Astrocyte (in vitro differentiated cells and primary cell): Measurements from ENCODE around the gene ITGB1. TPM values are rescaled to one million over a fixed set of nuclear protein-coding genes. Genes with fewer than 3 reads are reported as not detected.

ENCODE experiments used
- DNase-seq: peaks from one replicate; pipeline ENCODE4 v3.0.0-alpha.2; 2010; ENCODE audit warnings: low read depth
- FAIRE-seq: peaks from 2 replicates; lab custom pipeline; 2011; peaks lifted over from hg19 to GRCh38; lab: Jason Lieb, UNC
- H2AFZ ChIP-seq: 2 replicates; pipeline ENCODE4 v1.6.0; 2012; ENCODE audit warnings: low read depth, low read length, inconsistent platforms
- H3K27ac ChIP-seq: 2 replicates; pipeline ENCODE4 v1.5.1; 2011; ENCODE audit warnings: low read depth, low read length, inconsistent platforms
- H3K27me3 ChIP-seq: 2 replicates; pipeline ENCODE4 v1.6.0; 2011; ENCODE audit warnings: low read length, inconsistent platforms; ENCODE audit not compliant: insufficient read depth
- H3K36me3 ChIP-seq: 2 replicates; pipeline ENCODE4 v1.5.1; 2011; ENCODE audit warnings: low read length, inconsistent platforms; ENCODE audit not compliant: insufficient read depth
- H3K4me1 ChIP-seq: 2 replicates; pipeline ENCODE4 v1.5.1; 2011; ENCODE audit warnings: low read length, inconsistent platforms; ENCODE audit not compliant: insufficient read depth
- H3K4me2 ChIP-seq: 2 replicates; pipeline ENCODE4 v1.6.0; 2012; ENCODE audit warnings: low read length, inconsistent platforms
- H3K4me3 ChIP-seq: 2 replicates; pipeline ENCODE4 v1.5.1; 2011; ENCODE audit warnings: low read depth, mild to moderate bottlenecking, low read length, inconsistent platforms; ENCODE audit not compliant: insufficient read depth
- H3K79me2 ChIP-seq: 2 replicates; pipeline ENCODE4 v1.6.0; 2012; ENCODE audit warnings: mild to moderate bottlenecking, low read length, inconsistent platforms; ENCODE audit not compliant: insufficient read depth
- H3K9ac ChIP-seq: 2 replicates; pipeline ENCODE4 v1.6.0; 2012; ENCODE audit warnings: mild to moderate bottlenecking, low read length, inconsistent platforms
- H3K9me3 ChIP-seq: 2 replicates; pipeline ENCODE4 v1.5.1; 2012; ENCODE audit warnings: low read depth, mild to moderate bottlenecking, low read length, inconsistent platforms; ENCODE audit not compliant: insufficient read depth
- H4K20me1 ChIP-seq: 2 replicates; pipeline ENCODE4 v1.6.0; 2012; ENCODE audit warnings: low read length, inconsistent platforms; ENCODE audit not compliant: insufficient read depth
- H3K27ac Mint-ChIP-seq: one replicate; pipeline ENCODE4 v1.8.0; 2021; ENCODE audit warnings: mild to moderate bottlenecking, mixed read lengths; ENCODE audit not compliant: unreplicated experiment
- H3K27me3 Mint-ChIP-seq: one replicate; pipeline ENCODE4 v1.8.0; 2021; ENCODE audit warnings: low read depth, mixed read lengths; ENCODE audit not compliant: unreplicated experiment
- H3K36me3 Mint-ChIP-seq: one replicate; pipeline ENCODE4 v1.8.0; 2021; ENCODE audit warnings: low read depth, mixed read lengths; ENCODE audit not compliant: unreplicated experiment
- H3K4me1 Mint-ChIP-seq: one replicate; pipeline ENCODE4 v1.8.0; 2021; ENCODE audit warnings: low read depth, mixed read lengths; ENCODE audit not compliant: unreplicated experiment
- H3K4me3 Mint-ChIP-seq: one replicate; pipeline ENCODE4 v1.8.0; 2021; ENCODE audit warnings: mild to moderate bottlenecking, moderate library complexity, mixed read lengths; ENCODE audit not compliant: unreplicated experiment
- H3K9me3 Mint-ChIP-seq: one replicate; pipeline ENCODE4 v1.8.0; 2021; ENCODE audit warnings: mild to moderate bottlenecking, mixed read lengths; ENCODE audit not compliant: unreplicated experiment
- EZH2 ChIP-seq: IDR thresholded peaks from 2 replicates; pipeline ENCODE4 v1.6.1; 2012; ENCODE audit warnings: mild to moderate bottlenecking, low read length, inconsistent platforms; ENCODE audit not compliant: insufficient read depth
- total RNA-seq: library from RNA; stranded (reverse); gene quantifications from 2 replicates; pipeline ENCODE4 v1.2.1, GENCODE V29; 2021
- TF ChIP-seq, protein P1 (sequence below): IDR thresholded peaks from 2 replicates; pipeline ENCODE4 v1.5.1; 2011; ENCODE audit warnings: low read depth, mild to moderate bottlenecking, inconsistent platforms, low read length, moderate library complexity; ENCODE audit not compliant: insufficient read depth

ITGB1 gene
- total RNA-seq, 1 donor from 2014 or later, result 2,575 TPM

DNA sequence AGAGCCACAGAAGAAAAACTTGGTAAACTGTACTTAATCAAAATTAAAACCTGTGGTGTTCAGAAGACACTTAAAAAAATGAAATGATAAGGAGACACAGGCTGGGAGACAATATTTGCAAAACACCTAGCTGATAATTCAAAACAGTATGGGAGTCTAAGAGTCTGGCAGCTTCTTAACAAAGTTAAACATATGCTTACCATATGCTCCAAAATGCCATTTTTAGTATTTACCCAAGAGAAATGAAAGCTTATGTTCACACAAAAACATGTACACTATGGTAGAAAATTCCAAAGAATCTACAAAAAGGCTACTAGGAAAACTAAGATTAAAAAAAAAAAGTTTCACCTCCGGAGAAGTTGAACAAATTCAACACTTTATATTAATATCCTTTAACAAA, 48.6 kb downstream of the ITGB1 start:
- H4K20me1 ChIP-seq, result peaks cover 53% of the 10 kb centered on the region
- H3K4me1 ChIP-seq, result no peaks in the 10 kb centered on the region
- no peaks in the 10 kb centered on the region for H3K9me3 Mint-ChIP-seq
- peak overlapping the region; percentile 41 for H3K27ac Mint-ChIP-seq
- H3K36me3 Mint-ChIP-seq, result peaks cover 39% of the 10 kb centered on the region
- H3K4me3 Mint-ChIP-seq, result no peak overlapping the region
- H3K4me1 Mint-ChIP-seq, result peaks cover 38% of the 10 kb centered on the region
- peaks cover 88% of the 10 kb centered on the region for H3K79me2 ChIP-seq
- no peaks in the 10 kb centered on the region for H3K27me3 ChIP-seq
- no peaks in the 10 kb centered on the region for H3K9me3 ChIP-seq
- H3K36me3 ChIP-seq, result peaks cover 71% of the 10 kb centered on the region
- no peak overlapping the region for H3K4me2 ChIP-seq
- H3K4me3 ChIP-seq, result no peak overlapping the region
- TF ChIP-seq, protein P1, sequence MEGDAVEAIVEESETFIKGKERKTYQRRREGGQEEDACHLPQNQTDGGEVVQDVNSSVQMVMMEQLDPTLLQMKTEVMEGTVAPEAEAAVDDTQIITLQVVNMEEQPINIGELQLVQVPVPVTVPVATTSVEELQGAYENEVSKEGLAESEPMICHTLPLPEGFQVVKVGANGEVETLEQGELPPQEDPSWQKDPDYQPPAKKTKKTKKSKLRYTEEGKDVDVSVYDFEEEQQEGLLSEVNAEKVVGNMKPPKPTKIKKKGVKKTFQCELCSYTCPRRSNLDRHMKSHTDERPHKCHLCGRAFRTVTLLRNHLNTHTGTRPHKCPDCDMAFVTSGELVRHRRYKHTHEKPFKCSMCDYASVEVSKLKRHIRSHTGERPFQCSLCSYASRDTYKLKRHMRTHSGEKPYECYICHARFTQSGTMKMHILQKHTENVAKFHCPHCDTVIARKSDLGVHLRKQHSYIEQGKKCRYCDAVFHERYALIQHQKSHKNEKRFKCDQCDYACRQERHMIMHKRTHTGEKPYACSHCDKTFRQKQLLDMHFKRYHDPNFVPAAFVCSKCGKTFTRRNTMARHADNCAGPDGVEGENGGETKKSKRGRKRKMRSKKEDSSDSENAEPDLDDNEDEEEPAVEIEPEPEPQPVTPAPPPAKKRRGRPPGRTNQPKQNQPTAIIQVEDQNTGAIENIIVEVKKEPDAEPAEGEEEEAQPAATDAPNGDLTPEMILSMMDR, result no peak
- no peak for TF ChIP-seq EZH2
- no peak overlapping the region for H3K27ac ChIP-seq
- no peaks in the 10 kb centered on the region for H3K27me3 Mint-ChIP-seq
- no peak overlapping the region for H2AFZ ChIP-seq
- no peak for FAIRE-seq
- no peak overlapping the region for H3K9ac ChIP-seq
- no peak for DNase-seq

DNA sequence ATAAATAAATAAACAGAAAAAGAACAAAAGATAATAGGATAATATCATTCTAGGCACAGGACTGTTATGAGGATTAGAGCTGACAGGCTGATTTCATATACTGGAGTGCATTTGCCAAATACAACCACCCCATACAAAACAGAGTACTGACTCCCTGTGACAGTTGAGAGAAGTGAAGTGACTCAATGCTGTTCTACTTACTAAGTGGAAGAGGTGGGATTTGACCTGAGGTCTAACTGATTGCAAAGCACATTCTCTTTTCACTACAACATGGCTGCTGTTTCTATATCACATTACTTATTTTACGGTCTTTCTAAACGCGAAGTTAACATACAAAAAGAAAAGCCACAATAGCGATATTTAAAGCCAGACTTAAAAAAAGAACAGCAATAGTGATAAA, 51.4 kb downstream of the ITGB1 start:
- Histone ChIP-seq H2AFZ (no peak overlapping the region), H3K27ac (no peak overlapping the region), H3K27me3 (no peaks in the 10 kb centered on the region), H3K4me3 (no peak overlapping the region), H3K36me3 (peaks cover 89% of the 10 kb centered on the region), H3K9me3 (no peaks in the 10 kb centered on the region), H3K4me1 (no peaks in the 10 kb centered on the region), H3K4me2 (no peak overlapping the region), H3K79me2 (peaks cover 88% of the 10 kb centered on the region), H3K9ac (no peak overlapping the region), H4K20me1 (peaks cover 47% of the 10 kb centered on the region)
- DNase-seq, result no peak
- no peaks in the 10 kb centered on the region for H3K27me3 Mint-ChIP-seq
- no peak overlapping the region for H3K4me3 Mint-ChIP-seq
- H3K9me3 Mint-ChIP-seq, result no peaks in the 10 kb centered on the region
- no peak for FAIRE-seq
- peaks cover 31% of the 10 kb centered on the region for H3K36me3 Mint-ChIP-seq
- TF ChIP-seq, protein P1, result no peak
- TF ChIP-seq EZH2, result no peak
- H3K27ac Mint-ChIP-seq, result no peak overlapping the region
- H3K4me1 Mint-ChIP-seq, result peaks cover 24% of the 10 kb centered on the region

DNA sequence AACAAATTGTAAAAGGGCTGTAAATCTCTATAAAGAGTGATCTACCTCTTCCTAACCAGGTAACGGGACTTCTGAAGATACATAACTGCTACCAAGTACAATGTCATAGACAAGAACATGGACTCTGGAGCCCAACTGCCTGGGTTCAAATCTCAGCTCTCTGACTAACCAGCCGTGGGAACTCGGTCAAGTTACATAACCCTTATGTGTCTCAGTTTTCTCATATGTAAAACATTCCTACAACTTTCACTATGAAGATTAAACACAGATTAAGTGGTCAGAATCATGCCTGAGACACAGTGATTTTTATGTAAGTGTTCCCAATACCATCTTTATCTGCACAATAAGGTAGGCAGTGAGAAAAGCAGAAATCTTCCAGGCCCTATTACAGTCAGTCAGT, 52.6 kb downstream of the ITGB1 start:
- H3K9ac ChIP-seq, result no peak overlapping the region
- peak overlapping the region; percentile 55 for H3K27ac Mint-ChIP-seq
- H3K4me1 Mint-ChIP-seq, result peaks cover 20% of the 10 kb centered on the region
- H3K36me3 ChIP-seq, result peaks cover 81% of the 10 kb centered on the region
- no peaks in the 10 kb centered on the region for H3K4me1 ChIP-seq
- no peaks in the 10 kb centered on the region for H3K27me3 Mint-ChIP-seq
- peaks cover 78% of the 10 kb centered on the region for H3K79me2 ChIP-seq
- peaks cover 41% of the 10 kb centered on the region for H4K20me1 ChIP-seq
- H3K9me3 ChIP-seq, result no peaks in the 10 kb centered on the region
- no peaks in the 10 kb centered on the region for H3K27me3 ChIP-seq
- no peak overlapping the region for H3K27ac ChIP-seq
- H3K4me2 ChIP-seq, result no peak overlapping the region
- peaks cover 25% of the 10 kb centered on the region for H3K36me3 Mint-ChIP-seq
- FAIRE-seq, result peak; percentile 29
- H3K4me3 Mint-ChIP-seq, result no peak overlapping the region
- TF ChIP-seq, protein P1, result no peak
- TF ChIP-seq EZH2, result no peak
- DNase-seq, result no peak
- no peaks in the 10 kb centered on the region for H3K9me3 Mint-ChIP-seq
- H3K4me3 ChIP-seq, result no peak overlapping the region
- no peak overlapping the region for H2AFZ ChIP-seq
